ENCODE measurements around the gene SKIDA1. TPM values are rescaled to one million over a fixed set of nuclear protein-coding genes. Genes with fewer than 3 reads are reported as not detected.

The SKIDA1 gene
- total and polyA plus RNA-seq, 2 experiments from 2014 or later: 1.5 to 3.5 TPM

- Histone ChIP-seq H2AFZ (no peak overlapping the region), H3K27me3 (ENCODE audit: insufficient read depth) (no peaks in the 10 kb centered on the region), H3K9me2 (ENCODE audit: insufficient read depth) (no peaks in the 10 kb centered on the region), H3K4me3 (no peak overlapping the region), H3K79me2 (replicated peaks; ENCODE audit: insufficient read depth) (peaks cover 100% of the 10 kb centered on the region), H3K4me2 (no peak overlapping the region), H3K4me1 (ENCODE audit: insufficient read depth) (peaks cover 13% of the 10 kb centered on the region; the same call in 1 of the 2 replicates), H3K36me3 (ENCODE audit: insufficient read depth) (no peaks in the 10 kb centered on the region), H4K20me1 (replicated peaks; ENCODE audit: insufficient read depth) (peaks cover 27% of the 10 kb centered on the region), H3K27ac (ENCODE audit: low read depth) (peak overlapping the region; percentile 74), H3F3A (replicated peaks; ENCODE audit: low read depth) (0 out of 2 replicates have a peak, but pooled peaks cover 5% of the 10 kb centered on the region)
- Mint-ChIP-seq H3K36me3 (ENCODE audit: low read depth) (peaks cover 27% of the 10 kb centered on the region), H3K4me1 (peaks cover 21% of the 10 kb centered on the region), H3K4me3 (no peak overlapping the region), H3K9me3 (no peaks in the 10 kb centered on the region), H3K27me3 (ENCODE audit: insufficient read depth, low read depth, poor library complexity) (peaks cover 8% of the 10 kb centered on the region), H3K27ac (0 out of 2 replicates have a peak overlapping the region, but pooled peaks have one; percentile 19)
- ATAC-seq: no peak
- no peak for TF ChIP-seq ZNF114 (CRISPR knock-in tag; IDR thresholded peaks at IDR 0.05)
- TF ChIP-seq ZNF331 (CRISPR knock-in tag; IDR thresholded peaks at IDR 0.05; ENCODE audit: low read depth): no peak
- no peak for TF ChIP-seq EZH2 (IDR thresholded peaks at IDR 0.05; ENCODE audit: low read depth, unreplicated experiment)
- TF ChIP-seq EZH2phosphoT487 (IDR thresholded peaks at IDR 0.05; ENCODE audit: unreplicated experiment): no peak
- TF ChIP-seq CTCF (conservative IDR thresholded peaks at IDR 0.05; ENCODE audit: low read depth in 2 of 2): no peak
- TF ChIP-seq ETS1 (IDR thresholded peaks at IDR 0.05): no peak
- TF ChIP-seq NANOG (IDR thresholded peaks at IDR 0.05; ENCODE audit: borderline replicate concordance): no peak
- TF ChIP-seq STAT1 (IDR thresholded peaks at IDR 0.05; ENCODE audit: unreplicated experiment): no peak
- no peak for TF ChIP-seq REST (IDR thresholded peaks at IDR 0.05; ENCODE audit: unreplicated experiment)
- no peak for TF ChIP-seq ZNF462 (CRISPR knock-in tag; IDR thresholded peaks at IDR 0.05)
- no peak for TF ChIP-seq JUNB (IDR thresholded peaks at IDR 0.05; ENCODE audit: unreplicated experiment)
- TF ChIP-seq CREB1 (CRISPR knock-in tag; IDR thresholded peaks at IDR 0.05; ENCODE audit: low read depth): no peak
- no peak for DNase-seq (ENCODE audit: low spot score)
Measured at GRCh38 chr10:21572578-21572977, 47.1 kb upstream of the SKIDA1 start.
